HepG2 (cell line): Measurements from ENCODE around the gene SLC35D2. TPM values are rescaled to one million over a fixed set of nuclear protein-coding genes. Genes with fewer than 3 reads are reported as not detected.

Source experiments
- AFF4 ChIP-seq: sonication (generic); formaldehyde crosslinking; IDR thresholded peaks from 2 replicates; pipeline ENCODE4 v1.4.0; 2020; ENCODE audit warnings: missing genetic modification reagents
- ASH2L ChIP-seq: fragments of 300-600, 200-600 bp; sonication (generic); IDR thresholded peaks from 2 replicates; pipeline ENCODE4 v1.7.0; 2017; ENCODE audit warnings: low read depth, mild to moderate bottlenecking, moderate library complexity, mixed read lengths, low read length; ENCODE audit not compliant: insufficient read length
- CBX2 ChIP-seq, 2 experiments: fragments of 200-600 bp in 1 of 2; sonication (generic); formaldehyde crosslinking in 1 of 2; IDR thresholded peaks; 2 replicates each; pipeline versions ENCODE4 v1.7.0 to v1.8.1; 2018 to 2022; ENCODE audit warnings: low read depth in 2 of 2, low read length in 1 of 2, mild to moderate bottlenecking in 1 of 2, missing genetic modification reagents in 1 of 2
- CEBPB ChIP-seq: IDR thresholded peaks from 2 replicates; pipeline ENCODE4 v1.6.1; 2011; ENCODE audit warnings: low read depth, low read length, improper control_type of control experiment, borderline replicate concordance
- KDM4B ChIP-seq: sonication (generic); formaldehyde crosslinking; IDR thresholded peaks from 2 replicates; pipeline ENCODE4 v1.4.0; 2020; ENCODE audit warnings: missing genetic modification reagents
- MEF2D ChIP-seq: sonication (generic); formaldehyde crosslinking; IDR thresholded peaks from 2 replicates; pipeline ENCODE4 v1.5.1; 2020; ENCODE audit warnings: mild to moderate bottlenecking, missing genetic modification reagents
- MIER3 ChIP-seq: IDR thresholded peaks from 2 replicates; pipeline ENCODE4 v1.6.1; 2016; ENCODE audit warnings: missing compliant biosample characterization, borderline replicate concordance
- MNT ChIP-seq: fragments of 450-650 bp; IDR thresholded peaks from 2 replicates; pipeline ENCODE4 v1.6.1; 2016
- NCOA2 ChIP-seq: sonication (generic); formaldehyde crosslinking; IDR thresholded peaks from 2 replicates; pipeline ENCODE4 v1.8.0; 2022; ENCODE audit warnings: inconsistent platforms
- PHF8 ChIP-seq: sonication (generic); formaldehyde crosslinking; IDR thresholded peaks from 2 replicates; pipeline ENCODE4 v1.5.0; 2020; ENCODE audit warnings: missing genetic modification reagents
- POLR2AphosphoS5 ChIP-seq: IDR thresholded peaks from 2 replicates; pipeline ENCODE4 v1.6.1; 2012; ENCODE audit warnings: low read depth, low read length
- SIX1 ChIP-seq: sonication (generic); formaldehyde crosslinking; IDR thresholded peaks from 2 replicates; pipeline ENCODE4 v1.4.0; 2020; ENCODE audit warnings: missing genetic modification reagents, borderline replicate concordance
- SIX4 ChIP-seq: sonication (generic); formaldehyde crosslinking; IDR thresholded peaks from 2 replicates; pipeline ENCODE4 v1.4.0; 2020; ENCODE audit warnings: missing genetic modification reagents
- SOX6 ChIP-seq, 2 experiments: fragments of 450-650 bp in 1 of 2; sonication (generic) in 1 of 2; formaldehyde crosslinking in 1 of 2; IDR thresholded peaks; 2 replicates each; pipeline versions ENCODE4 v1.4.0 to v1.6.1; 2017 to 2020; ENCODE audit warnings: antibody characterized with exemption in 1 of 2, mild to moderate bottlenecking in 1 of 2, missing genetic modification reagents in 1 of 2
- ZFP41 ChIP-seq: sonication (generic); formaldehyde crosslinking; IDR thresholded peaks from 2 replicates; pipeline ENCODE4 v1.4.0; 2020; ENCODE audit warnings: mild to moderate bottlenecking, missing genetic modification reagents, borderline replicate concordance
- ZNF274 ChIP-seq: sonication (generic); formaldehyde crosslinking; IDR thresholded peaks from 2 replicates; pipeline ENCODE4 v1.5.1; 2020; ENCODE audit warnings: mild to moderate bottlenecking, missing genetic modification reagents
- ZNF574 ChIP-seq: sonication (generic); formaldehyde crosslinking; IDR thresholded peaks from 2 replicates; pipeline ENCODE4 v1.4.0; 2020; ENCODE audit warnings: missing genetic modification reagents
- ZNF710 ChIP-seq: sonication (generic); formaldehyde crosslinking; IDR thresholded peaks from 2 replicates; pipeline ENCODE4 v1.5.0; 2020; ENCODE audit warnings: mild to moderate bottlenecking, missing genetic modification reagents, borderline replicate concordance
- polyA plus RNA-seq, 8 experiments: library from polyadenylated mRNA; depleted of rRNA in 3 of 8; stranded (reverse) in 7 of 8; unstranded in 1 of 8; fragments of >200 nt; fragmentation: Illumina TruSeq in 4 of 8; extraction: Trizol in 4 of 8; gene quantifications; 2 replicates each; pipeline versions ENCODE4 v1.2.1 to v1.2.3, GENCODE V29; 2011 to 2016; ENCODE audit warnings: low read depth in 4 of 8, missing spikeins in 1 of 8, mixed read lengths in 1 of 8; ENCODE audit not compliant: insufficient read depth in 1 of 8
- total RNA-seq, 5 experiments: library from RNA; depleted of rRNA; stranded (reverse); fragments of >200 nt; fragmentation: Illumina TruSeq; extraction: Trizol; gene quantifications; 2 replicates each; pipeline ENCODE4 v1.2.3, GENCODE V29; 2016; ENCODE audit warnings: low read depth in 1 of 5

The SLC35D2 gene
- total and polyA plus RNA-seq, 2 of the 13 experiments (the other 11 are each of a cell fraction or from before 2014, with no cell fraction given): 96.2 to 103 TPM

GRCh38 chr9:96391021-96391765 is 7.7 kb upstream of the SLC35D2 start (continued):
- no peak for TF ChIP-seq CBX2 (IDR thresholded peaks at IDR 0.05; ENCODE audit: low read depth, low read length)
- TF ChIP-seq CBX2 (CRISPR knock-in tag; IDR thresholded peaks at IDR 0.05; ENCODE audit: low read depth): no peak
- peak; percentile 95; the same call in 1 of the 2 replicates for TF ChIP-seq MIER3 (CRISPR knock-in tag)
- TF ChIP-seq PHF8 (CRISPR knock-in tag): peak; percentile 68
- TF ChIP-seq SIX1 (CRISPR knock-in tag): peak; percentile 57; the same call in 1 of the 2 replicates
- TF ChIP-seq AFF4 (CRISPR knock-in tag): peak; percentile 69; the same call in 1 of the 2 replicates
- peak; percentile 80 for TF ChIP-seq NCOA2
- TF ChIP-seq POLR2AphosphoS5: peak; percentile 66
- TF ChIP-seq SIX4 (CRISPR knock-in tag): peak; percentile 60; the same call in 1 of the 2 replicates
- peak; percentile 41; the same call in 1 of the 2 replicates for TF ChIP-seq ZNF710 (CRISPR knock-in tag)
- no peak for TF ChIP-seq SOX6 (IDR thresholded peaks at IDR 0.05)
- peak; percentile 81 for TF ChIP-seq SOX6 (CRISPR knock-in tag; IDR thresholded peaks at IDR 0.05)
- peak; percentile 25; the same call in 1 of the 2 replicates for TF ChIP-seq MNT
- TF ChIP-seq ZFP41: no peak
- TF ChIP-seq KDM4B (CRISPR knock-in tag): peak; percentile 71; the same call in 1 of the 2 replicates
- TF ChIP-seq ZNF574 (CRISPR knock-in tag): peak; percentile 87
- peak; percentile 65; the same call in 1 of the 2 replicates for TF ChIP-seq ZNF274 (CRISPR knock-in tag)
- peak; percentile 77 for TF ChIP-seq MEF2D (CRISPR knock-in tag)
- TF ChIP-seq CEBPB: peak; percentile 93
- TF ChIP-seq ASH2L: peak; percentile 77
